Stimulated activated CD8-positive, alpha-beta memory T cell treated with anti-CD3 and anti-CD28 coated beads, Interleukin-15, amount 100 ng/mL, for 4 hours (primary cell): ENCODE data around the gene PDHX.

Experiments used
- DNase-seq, 2 donors: peaks; one replicate each; pipeline ENCODE4 v3.0.0-alpha.2; 2020; ENCODE audit warnings: low read depth in 2 of 2

PDHX gene

DNA sequence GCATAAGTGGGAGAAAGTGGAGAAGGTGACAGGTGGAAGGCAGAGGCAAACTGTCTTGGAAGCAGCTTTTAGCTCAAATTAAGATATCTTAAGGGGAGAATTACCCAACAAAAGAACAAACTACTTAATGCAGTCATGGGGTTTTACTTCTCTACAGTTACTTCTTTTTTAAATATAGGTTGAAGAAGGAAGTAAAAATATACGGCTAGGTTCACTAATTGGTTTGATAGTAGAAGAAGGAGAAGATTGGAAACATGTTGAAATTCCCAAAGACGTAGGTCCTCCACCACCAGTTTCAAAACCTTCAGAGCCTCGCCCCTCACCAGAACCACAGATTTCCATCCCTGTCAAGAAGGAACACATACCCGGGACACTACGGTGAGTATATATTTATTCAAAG is 40.8 kb downstream of the PDHX start:
- no peak for DNase-seq

DNA sequence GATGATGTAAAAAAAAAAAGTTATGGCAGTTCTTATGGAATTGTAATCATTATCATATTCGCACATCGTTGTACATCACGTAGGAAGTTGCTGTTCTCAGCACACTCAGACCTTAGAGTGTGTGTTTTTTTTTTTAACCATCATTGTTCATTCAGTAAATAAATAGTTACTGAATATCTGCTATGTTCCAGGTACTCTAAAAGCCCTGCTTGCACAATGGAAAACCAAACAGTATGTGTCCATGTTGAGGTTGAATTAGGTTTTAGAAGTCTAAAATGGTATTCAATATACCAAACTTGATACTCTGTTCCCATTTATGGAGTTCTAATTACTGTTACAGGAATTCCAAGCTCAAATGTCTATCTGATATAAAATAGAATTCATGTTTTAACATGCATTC is 41.2 kb downstream of the PDHX start:
- DNase-seq, result no peak

DNA sequence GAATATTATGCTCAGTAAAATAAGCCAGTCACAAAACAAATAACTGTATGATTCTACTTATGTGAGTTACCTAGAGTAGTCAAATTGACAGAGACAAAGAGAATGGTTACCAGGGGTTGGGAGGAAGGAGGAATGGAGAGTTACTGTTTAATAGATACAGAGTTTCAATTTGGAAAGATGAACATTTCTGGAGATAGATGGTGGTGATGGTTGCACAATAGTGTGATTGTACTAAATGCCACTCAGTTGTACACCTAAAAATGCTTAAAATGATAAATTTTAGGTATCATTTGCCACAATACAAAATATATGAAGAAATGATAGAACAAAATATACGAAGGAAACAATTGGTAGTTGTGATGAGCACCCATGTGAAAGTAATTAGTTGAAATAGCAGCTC is 43.4 kb downstream of the PDHX start:
- DNase-seq, result no peak

DNA sequence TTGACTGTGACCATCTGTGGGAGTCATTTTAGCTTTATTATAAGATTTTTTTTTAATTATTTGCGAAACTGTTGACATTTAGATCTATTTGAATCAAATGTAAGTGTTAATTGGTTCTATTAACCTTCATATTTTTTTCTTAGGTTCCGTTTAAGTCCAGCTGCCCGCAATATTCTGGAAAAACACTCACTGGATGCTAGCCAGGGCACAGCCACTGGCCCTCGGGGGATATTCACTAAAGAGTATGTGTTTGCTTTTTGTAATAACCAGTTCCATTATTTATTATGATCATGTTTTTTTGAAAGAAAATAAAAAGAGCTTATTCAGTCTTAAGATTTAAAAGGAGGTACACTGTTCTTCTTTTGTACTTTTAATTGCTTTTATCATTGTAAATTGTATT is 43.9 kb downstream of the PDHX start:
- DNase-seq, result no peak

DNA sequence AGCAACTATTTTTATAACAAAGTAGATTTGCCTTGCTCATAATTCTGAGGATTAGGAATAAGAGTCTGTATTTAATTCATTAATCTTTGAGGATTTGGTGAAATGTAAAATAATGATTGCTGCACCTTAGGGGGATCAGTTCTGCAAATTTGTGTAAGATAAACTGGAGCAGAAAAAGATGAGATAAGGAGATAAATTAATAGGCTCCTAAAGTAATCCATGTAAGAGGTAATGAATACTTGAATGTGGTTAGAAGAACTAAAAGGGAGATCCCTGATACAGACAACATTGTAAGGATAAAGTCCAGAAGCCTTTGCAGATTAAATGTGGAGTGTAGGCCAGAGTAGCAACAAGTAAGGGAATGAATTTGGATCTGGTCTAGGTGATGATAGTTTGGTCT is 45.6 kb downstream of the PDHX start:
- no peak for DNase-seq

DNA sequence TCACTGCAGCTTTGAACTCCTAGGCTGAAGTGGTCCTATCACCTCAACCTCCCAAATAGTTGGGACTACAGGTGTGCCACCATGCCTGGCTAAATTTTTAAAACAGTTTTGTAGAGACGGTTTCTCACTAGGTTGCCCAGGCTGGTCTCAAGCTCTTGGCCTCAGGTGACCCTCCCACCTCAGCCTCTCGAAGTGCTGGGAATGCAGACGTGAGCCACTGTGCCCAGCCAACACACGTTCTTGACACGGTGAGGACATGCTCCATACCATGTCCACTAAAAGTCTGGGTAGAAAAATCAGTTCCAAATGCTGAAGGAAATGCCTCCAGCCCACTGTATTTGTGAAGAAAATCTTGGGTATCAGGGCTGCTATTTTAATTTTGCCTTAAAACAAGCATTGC is 46.9 kb downstream of the PDHX start:
- DNase-seq, result no peak

DNA sequence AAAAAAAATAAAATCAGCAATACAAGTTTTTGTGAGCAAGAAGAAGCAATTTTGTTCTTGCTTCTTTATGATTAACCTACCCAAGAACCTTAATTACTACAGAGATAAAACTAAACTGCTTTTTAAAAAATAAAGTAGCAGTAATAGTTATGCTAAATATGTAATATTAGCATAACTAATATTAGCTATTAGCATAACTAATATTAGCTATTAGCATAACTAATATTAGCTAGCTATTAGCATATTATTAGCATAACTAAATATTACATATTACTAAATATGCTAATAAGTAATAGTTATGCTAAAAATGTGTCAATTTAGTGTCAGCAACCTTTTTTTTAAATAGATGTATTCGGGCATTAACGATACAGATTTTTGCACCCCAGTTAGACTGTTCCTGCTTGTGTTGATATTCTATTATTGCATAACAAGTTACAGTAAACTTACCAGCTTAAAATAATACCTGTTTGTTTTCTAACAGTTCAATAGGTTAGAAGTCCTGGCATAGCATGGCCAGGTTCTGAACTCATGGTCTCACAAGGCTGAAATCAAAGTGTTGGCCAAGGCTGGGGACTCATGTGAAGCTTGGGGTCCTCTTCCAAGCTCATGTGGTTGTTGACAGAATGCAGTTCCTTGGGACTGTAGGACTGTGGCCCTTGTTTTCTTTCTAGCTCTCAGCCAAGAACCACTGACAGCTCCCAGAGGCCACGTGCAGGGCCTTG is 48.4 kb downstream of the PDHX start:
- DNase-seq, result no peak

DNA sequence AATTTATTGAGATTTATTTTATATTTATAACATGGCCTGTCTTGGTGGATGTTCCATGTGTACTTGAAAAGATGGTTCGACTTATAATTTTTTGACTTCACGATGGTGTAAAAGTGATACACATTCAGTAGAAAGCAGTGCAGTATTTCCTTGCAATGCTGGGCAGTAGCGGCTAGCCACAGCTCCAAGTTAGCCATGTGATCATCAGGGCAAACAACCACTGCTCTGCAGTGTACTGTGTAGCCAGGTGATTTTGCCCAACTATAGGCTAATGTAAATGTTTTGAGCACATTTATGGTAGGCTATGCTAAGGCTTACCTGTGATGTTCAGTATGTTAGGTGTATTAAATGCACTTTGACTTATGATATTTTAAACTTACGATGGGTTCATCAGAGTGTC is 52.4 kb downstream of the PDHX start:
- DNase-seq, result no peak

DNA sequence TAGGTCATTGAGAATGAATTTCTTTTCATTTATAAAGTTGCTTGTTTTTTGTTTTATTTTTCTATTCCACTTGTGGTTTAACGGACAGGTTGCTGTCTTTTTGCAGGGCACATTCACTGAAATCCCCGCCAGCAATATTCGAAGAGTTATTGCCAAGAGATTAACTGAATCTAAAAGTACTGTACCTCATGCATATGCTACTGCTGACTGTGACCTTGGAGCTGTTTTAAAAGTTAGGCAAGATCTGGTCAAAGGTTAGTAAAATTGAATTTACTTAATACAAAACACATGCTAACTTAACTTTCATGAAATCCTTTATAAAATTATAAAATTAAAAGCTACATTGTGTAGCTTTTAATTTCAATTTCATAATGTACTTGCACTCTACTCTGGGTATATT is 53.6 kb downstream of the PDHX start:
- DNase-seq, result no peak

DNA sequence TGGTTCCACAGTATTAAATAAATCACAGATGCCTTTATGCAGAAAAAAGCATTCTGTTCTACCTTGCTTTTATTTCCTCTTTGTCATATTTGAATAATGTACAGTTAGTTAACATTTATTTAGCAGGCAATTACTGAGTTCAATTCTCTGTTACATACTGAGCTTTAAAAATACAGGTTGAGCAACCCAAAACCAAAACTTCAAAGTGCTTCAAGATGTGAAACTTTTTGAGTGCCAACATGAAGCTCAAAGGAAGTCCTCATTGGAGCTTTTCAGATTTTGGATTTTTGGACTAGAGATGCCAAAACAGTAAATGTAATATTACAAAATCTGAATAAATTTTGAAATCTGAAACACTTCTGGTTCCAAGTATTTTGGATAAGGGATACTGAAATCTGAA is 54.1 kb downstream of the PDHX start:
- DNase-seq, result no peak

DNA sequence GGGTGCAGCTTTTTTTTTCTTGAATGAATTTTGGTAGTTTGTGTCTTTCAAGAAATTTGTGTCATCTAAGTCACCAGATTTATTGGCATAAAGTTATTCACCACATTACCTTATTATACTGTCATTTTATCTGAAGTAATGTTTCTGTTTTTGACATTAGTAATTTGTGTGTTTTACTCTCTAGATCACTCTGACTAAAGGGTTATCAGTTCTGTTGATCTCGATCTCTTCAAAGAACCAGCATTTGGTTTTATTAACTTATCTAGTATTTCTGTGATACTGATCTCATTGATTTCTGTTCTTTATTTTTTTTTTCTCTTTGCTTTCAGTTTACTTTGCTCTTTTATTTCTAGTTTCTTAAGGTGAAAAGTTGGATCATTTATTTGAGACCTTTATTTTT is 55.5 kb downstream of the PDHX start:
- DNase-seq, result no peak

DNA sequence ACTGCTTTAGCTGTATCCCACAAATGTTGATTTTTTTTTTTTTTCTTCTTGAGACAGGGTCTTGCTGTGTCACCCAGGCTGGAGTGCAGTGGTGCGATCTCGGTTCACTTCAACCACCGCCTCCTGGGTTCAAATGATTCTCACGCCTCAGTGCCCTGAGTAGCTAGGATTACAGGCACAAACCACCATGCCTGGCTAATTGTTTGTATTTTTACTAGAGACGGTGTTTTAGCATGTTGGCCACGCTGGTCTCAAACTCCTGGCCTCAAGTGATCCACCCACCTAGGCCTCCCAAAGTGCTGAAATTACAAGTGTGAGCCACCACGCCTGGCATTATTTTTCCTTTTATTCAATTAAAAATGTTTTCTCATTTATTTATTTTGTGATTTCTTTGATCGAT is 55.9 kb downstream of the PDHX start:
- no peak for DNase-seq

DNA sequence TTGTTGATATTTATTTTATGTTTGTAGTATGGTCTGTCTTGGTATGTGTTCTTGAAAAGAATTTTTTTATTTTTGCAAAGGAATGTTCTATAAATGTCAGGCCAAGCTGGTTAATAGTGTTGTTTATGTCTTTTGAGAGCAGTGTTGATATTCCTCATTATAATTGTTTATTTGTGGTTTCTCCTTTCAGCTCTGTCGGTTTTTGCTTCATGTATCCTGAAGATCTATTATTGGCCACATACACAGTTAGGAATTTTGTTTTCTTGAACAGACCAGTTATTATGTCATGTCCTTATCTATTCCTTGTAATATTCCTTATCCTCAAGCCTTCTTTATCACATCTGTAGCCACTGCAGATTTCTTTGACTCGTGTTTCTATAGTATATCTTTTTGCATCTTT is 56.5 kb downstream of the PDHX start:
- DNase-seq, result no peak

DNA sequence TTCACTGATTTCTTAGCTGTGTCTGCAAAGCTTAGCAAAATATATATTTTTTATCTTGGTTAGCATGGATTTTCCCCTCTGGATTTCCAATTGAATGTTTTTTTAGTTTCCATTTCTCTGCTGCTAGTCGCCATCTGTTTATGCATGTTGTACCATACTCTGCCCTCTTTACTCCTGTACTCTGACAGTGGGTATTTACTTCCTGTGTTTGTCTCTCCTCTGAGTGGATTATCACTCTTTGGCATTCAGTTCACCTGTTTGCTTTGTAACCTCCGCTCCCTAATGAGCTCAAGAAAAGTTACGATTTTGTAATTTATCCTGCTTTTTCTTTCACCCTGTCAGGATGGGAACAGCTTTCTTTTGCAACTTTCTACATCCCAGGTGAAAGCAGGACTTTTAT is 59.1 kb downstream of the PDHX start:
- no peak for DNase-seq

DNA sequence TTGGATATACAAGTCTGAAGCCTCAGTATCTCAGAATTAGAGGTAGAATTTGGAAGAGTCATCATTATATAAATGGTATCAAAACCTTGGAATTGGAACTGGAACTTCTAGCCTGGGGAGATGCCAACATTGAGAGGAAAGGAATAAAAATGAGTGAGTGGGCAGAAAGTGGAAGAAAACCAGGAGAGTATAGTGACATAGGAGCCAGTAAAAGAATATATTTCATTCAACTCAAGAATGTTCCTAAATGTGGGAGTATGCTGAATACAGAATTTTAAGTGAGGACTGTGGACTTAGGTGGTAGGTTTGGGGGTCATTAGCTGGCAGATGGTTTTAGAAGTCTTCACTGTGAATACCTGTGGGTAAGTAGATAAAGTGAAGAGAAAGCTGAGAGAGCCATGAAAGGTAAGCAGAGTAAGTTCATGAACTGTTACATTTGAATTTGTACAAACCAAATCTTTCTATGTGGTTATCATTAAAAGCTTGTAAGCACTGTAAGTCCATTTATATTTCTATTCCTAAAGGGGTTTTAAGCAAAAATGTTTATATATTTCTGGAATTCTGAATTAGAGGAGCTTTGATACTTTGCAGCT is 60.2 kb downstream of the PDHX start:
- no peak for DNase-seq

DNA sequence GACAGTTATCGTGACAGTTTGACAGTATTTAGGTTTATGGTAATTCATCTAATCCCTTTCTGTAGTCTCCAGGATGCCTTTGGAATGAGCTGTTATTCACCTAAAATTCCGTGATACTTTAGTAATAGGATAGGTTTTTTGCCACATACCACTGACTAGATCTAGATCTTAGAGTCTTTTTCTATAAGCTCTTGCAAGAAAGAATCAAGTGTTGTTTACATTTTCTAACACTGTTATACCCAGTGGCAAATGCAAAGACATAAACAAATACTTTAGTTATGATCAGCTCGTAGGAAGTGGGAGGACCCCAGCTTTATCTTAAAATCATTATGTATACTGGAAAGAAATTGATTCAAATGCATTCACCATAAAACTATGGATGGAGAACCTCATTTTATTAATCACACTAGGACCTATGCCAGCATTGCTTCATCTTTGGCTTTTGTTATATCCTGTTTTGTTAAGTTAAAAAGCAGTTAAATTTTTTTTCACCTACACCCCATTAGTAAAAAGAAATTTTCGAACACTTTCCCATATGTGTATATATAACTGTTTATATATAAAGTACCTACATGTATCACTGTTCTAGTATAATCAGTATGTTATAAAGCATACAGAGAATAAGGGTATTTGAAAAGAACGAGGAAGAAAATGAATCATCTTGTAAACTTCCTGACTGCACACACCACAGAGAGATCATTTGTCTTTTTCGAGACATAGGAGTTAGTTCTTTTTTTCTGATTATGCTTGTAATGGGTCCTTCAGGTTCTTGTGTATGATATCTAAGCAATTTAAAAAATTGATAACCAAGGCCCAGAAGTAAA is 60.9 kb downstream of the PDHX start:
- no peak for DNase-seq

DNA sequence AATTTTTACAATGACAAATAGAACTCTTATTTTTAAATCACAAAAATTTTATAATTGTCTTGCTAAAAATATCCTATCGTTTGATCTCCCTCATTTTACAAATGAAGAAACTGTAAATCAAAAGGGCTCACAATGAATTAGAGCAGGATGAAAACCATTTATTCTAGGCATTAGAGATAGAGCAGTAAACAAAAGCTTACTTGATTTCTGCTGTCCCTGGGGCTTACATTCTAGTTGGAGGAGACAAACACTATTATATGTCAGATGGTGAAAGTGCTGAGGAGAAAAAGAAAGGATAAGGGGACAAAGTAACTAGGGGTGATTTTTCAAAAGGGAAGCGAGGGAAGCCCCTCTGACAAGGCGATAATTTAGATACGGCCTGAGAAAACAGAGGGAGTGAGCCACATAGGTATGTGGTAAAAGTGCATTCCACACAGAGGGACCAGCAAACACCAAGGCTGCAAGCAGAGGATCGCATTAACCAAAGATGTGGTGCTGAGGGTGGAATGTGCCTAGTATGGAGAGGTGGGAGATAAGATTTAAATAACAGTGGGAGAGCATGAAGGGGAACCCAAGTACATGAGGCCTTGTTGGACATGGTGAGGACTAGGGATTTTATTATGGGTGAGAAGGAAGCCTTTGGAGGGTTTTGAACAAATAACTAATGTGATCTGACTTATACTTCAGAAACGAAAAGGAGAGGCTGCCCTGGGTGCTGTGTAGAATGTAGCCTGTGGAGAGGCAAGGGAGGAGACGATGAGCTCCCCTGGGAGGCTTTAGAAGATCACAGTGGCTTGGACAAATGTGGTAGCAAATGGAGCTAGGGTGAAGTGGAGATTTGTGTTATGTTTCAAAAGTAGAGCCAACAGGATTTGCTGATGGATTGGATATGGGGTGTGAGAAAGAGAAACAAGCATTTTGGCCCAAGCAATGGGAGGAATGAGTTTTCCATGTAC is 62.1 kb downstream of the PDHX start:
- no peak for DNase-seq

DNA sequence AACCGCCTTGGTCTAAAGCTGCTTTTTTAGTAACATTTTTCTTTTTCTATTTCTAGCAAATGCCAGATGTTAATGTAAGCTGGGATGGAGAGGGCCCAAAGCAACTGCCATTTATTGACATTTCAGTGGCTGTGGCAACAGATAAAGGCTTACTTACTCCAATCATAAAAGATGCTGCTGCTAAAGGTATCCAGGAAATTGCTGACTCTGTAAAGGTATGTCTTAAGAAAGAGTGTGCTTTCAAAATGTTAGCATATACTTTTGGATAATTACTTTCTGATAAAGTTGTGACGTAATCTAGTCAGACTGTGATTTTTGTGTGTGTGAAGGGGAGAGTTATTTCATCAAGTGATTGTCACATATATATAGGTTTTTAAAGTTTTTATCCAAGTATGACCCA is 68.1 kb downstream of the PDHX start:
- no peak for DNase-seq

DNA sequence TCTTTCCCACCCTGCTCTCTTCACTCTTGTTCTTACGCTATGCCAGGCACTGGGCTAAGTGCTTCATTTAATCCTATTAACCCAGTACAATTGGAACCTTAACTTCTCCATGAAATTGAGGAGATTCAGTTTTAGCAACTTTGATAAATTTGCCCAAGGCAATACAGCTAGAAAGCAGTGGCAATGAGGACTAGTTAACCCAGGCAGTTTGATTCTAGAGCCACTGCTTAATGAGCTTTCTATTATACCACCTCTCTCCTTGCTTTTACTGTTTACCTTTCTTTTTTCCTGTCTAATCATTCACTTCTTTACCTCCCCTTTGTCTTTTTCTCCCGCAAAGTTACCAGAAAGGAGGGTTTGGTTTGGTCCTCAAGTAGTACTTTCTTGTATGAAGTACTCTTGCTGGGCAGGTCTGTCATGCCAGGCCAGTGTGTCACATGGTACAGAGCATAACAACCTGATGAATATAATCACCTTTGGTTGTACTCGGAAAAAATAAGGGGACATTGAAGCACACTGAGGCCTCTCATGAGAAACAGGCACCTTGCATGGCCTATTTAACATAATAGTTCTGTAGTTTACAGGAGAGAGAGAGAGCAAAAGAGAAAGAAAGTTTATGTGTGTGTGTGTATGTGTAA is 70.6 kb downstream of the PDHX start:
- DNase-seq, result no peak

DNA sequence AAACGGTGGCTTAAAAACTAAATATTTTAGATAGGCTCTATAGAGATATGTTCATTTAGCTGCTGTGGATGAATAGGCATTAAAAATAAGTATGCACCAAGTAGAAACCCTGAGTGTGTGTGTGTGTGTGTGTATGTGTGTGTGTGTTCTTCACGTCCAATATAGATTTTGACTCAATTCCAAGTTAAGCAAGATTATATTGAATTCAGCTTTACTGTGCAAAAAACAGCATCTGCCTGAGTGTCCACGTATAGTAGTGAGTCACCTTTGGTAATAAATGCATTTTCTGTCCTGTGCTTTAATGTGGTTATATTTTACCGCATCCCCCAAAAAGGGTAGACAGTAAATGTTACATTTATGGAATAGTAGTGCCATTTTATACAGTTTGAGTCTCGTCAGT is 71.2 kb downstream of the PDHX start:
- DNase-seq, result no peak
